Stimulated activated CD8-positive, alpha-beta memory T cell treated with anti-CD3 and anti-CD28 coated beads, Interleukin-12 subunit alpha, Interleukin-12 subunit beta, amount 100 ng/mL, for 24 hours (primary cell): ENCODE results near the gene MRPL17.

Experiments used
- DNase-seq: peaks from one replicate; pipeline ENCODE4 v3.0.0-alpha.2; 2020; ENCODE audit errors: extremely low read depth

Gene MRPL17

DNA sequence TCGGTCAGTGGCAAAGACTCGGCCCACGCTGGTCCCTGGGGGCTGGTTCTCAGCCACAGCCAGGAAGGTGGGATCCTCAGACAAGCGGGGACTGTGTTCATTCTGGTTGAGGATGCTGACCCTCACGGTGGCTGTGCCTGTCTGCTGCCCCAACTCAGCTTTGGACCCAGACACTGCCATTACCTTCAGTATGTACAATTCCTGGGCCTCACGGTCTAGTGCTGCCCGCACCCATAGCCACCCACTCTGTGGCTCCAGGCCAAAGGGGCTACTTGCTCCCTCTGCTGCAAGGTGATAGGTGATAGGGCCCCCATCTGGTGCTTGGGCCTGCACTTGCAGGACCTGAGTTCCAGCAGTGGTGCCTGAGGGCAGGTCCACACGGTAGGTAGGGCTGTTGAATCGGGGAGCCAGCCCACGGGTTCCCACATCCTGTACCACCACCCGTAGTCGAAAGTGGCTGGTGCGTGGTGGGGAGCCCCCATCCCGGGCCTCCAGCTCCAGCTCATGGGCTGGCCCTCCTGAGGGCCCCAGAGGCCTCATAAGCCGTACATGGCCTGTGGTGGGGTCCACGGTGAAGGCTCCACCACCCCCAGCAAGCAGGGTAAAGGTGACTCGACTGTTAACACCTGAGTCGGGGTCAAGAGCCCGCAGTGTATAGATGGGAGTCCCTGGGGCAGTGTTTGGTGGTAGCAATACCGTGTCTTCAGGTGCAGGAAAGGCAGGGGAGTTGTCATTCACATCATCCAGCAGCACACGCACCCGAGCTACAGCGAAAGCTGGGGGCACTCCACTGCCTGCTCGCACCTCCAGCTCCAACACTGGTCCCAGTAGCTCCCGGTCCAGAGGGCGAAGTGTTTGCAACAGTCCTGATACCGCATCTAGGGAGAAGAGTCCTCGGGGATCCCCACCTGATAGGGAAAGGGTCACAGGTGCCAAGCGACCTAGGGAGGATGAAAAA lies 50.7 kb downstream of the MRPL17 start:
- DNase-seq: no peak

DNA sequence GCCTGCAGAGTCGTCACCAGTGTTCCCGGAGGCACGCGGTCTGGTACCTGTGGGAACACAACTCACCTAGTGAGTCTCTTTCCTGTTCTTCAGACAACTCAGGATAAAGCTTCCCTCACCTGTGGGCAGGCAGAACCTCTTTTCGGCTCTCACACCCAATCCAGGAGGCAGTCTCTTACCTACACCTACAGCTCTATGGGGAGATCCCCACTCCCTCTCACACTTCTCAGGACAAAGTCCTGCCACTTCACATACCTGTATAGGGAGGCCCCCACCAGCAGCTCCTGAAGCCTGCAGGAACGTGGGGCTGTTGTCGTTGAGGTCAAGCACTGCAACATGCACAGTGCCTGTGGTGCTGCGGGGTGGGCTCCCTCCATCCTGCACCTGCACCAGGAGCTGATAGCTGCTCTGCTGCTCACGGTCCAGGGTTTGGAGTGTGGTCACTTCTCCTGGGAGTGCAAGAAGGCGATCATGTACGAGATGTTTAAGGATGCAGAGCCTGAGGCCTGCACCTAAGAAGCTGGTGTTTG lies 51.7 kb downstream of the MRPL17 start:
- no peak for DNase-seq

DNA sequence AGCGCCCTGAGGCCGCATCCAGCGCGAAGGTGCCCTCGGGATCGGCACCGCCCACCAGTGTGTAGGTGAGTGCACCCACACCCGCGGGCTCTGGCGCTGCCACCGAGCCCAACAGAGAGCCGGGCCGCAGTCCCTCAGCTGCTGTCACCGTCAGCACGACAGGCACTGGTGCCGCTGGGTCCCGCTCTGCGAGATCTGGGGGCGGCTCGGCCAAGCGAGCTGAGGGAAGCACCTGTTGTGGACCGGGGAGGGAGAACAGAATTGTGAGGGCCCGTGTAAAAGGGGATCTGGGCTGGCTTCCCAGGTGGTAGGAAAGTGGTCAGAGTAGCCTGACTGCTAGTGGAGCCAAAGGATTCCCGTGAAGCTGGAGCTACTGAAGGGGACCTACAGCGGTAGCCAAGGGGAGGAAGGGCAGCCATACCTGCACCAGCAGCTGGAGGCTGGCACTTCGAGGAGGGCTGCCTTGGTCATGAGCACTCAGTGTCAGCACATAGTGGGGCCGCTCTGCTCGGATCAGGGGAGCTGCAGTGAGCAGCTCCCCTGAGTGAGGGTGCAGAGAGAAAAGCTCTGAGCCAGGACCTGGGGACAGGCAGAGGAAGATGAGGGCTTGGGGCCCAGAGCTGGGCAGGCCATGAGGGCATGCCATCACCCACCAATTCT lies 52.4 kb downstream of the MRPL17 start:
- DNase-seq: no peak
